H9 (cell line): ENCODE measurements around the gene CLDN2. TPM values are rescaled to one million over a fixed set of nuclear protein-coding genes. Genes with fewer than 3 reads are reported as not detected.

ENCODE experiments used
- DNase-seq: peaks from one replicate; pipeline ENCODE4 v3.0.0-alpha.2; 2017
- H2AFZ ChIP-seq: one replicate; pipeline ENCODE4 v1.6.1; 2013; ENCODE audit warnings: mild to moderate bottlenecking, low read length, control low read depth, moderate library complexity
- H2AK5ac ChIP-seq: 2 replicates; pipeline ENCODE4 v1.6.1; 2013; ENCODE audit warnings: low read length, control low read depth, mixed read lengths; ENCODE audit not compliant: insufficient read length
- H2BK120ac ChIP-seq: one replicate; pipeline ENCODE4 v1.6.1; 2013; ENCODE audit warnings: low read depth, mild to moderate bottlenecking, low read length, control low read depth, inconsistent platforms; ENCODE audit not compliant: poor library complexity, severe bottlenecking
- H2BK12ac ChIP-seq: 2 replicates; pipeline ENCODE4 v1.6.1; 2013; ENCODE audit warnings: low read length, control low read depth, mixed read lengths, low read depth; ENCODE audit not compliant: insufficient read length
- H2BK15ac ChIP-seq: 2 replicates; pipeline ENCODE4 v1.6.1; 2013; ENCODE audit warnings: low read depth, low read length, control low read depth
- H2BK20ac ChIP-seq: one replicate; pipeline ENCODE4 v1.6.1; 2013; ENCODE audit warnings: low read depth, mild to moderate bottlenecking, low read length, control low read depth, inconsistent platforms; ENCODE audit not compliant: poor library complexity, severe bottlenecking
- H2BK5ac ChIP-seq: 2 replicates; pipeline ENCODE4 v1.6.1; 2013; ENCODE audit warnings: low read length, control low read depth, mixed read lengths; ENCODE audit not compliant: insufficient read length
- H3K14ac ChIP-seq: 2 replicates; pipeline ENCODE4 v1.6.1; 2013; ENCODE audit warnings: low read length, control low read depth; ENCODE audit not compliant: insufficient read depth
- H3K18ac ChIP-seq: 2 replicates; pipeline ENCODE4 v1.6.1; 2013; ENCODE audit warnings: low read depth, mild to moderate bottlenecking, mixed read lengths, low read length, control low read depth; ENCODE audit not compliant: insufficient read length
- H3K23ac ChIP-seq: 2 replicates; pipeline ENCODE4 v1.6.1; 2013; ENCODE audit warnings: low read length, control low read depth, mixed read lengths, low read depth; ENCODE audit not compliant: insufficient read length
- H3K23me2 ChIP-seq: 2 replicates; pipeline ENCODE4 v1.6.1; 2013; ENCODE audit warnings: low read depth, mild to moderate bottlenecking, mixed read lengths, low read length, control low read depth; ENCODE audit not compliant: insufficient read length, poor library complexity, severe bottlenecking
- H3K27ac ChIP-seq: 2 replicates; pipeline ENCODE4 v1.5.1; 2013; ENCODE audit warnings: low read length, control low read depth, mixed read lengths, low read depth; ENCODE audit not compliant: insufficient read length
- H3K27me3 ChIP-seq: 2 replicates; pipeline ENCODE4 v1.6.1; 2013; ENCODE audit warnings: low read length, control low read depth, inconsistent platforms; ENCODE audit not compliant: insufficient read depth
- H3K4ac ChIP-seq: 2 replicates; pipeline ENCODE4 v1.6.1; 2013; ENCODE audit warnings: low read depth, mild to moderate bottlenecking, control low read depth, inconsistent platforms, low read length, moderate library complexity
- H3K4me1 ChIP-seq: 2 replicates; pipeline ENCODE4 v1.6.1; 2013; ENCODE audit warnings: low read length, control low read depth, inconsistent platforms; ENCODE audit not compliant: insufficient read depth
- H3K4me2 ChIP-seq: 2 replicates; pipeline ENCODE4 v1.6.1; 2013; ENCODE audit warnings: low read length, control low read depth, mixed read lengths; ENCODE audit not compliant: insufficient read length, insufficient read depth
- H3K56ac ChIP-seq: 2 replicates; pipeline ENCODE4 v1.6.1; 2013; ENCODE audit warnings: low read depth, mild to moderate bottlenecking, mixed read lengths, low read length, control low read depth; ENCODE audit not compliant: insufficient read length
- H3K79me1 ChIP-seq: 2 replicates; pipeline ENCODE4 v1.6.1; 2013; ENCODE audit warnings: low read depth, mild to moderate bottlenecking, moderate library complexity, low read length, control low read depth, inconsistent platforms; ENCODE audit not compliant: insufficient read depth, poor library complexity, severe bottlenecking
- H3K79me2 ChIP-seq: 2 replicates; pipeline ENCODE4 v1.6.1; 2013; ENCODE audit warnings: low read length, control low read depth, inconsistent platforms; ENCODE audit not compliant: insufficient read depth
- H3K9ac ChIP-seq: 2 replicates; pipeline ENCODE4 v1.6.1; 2013; ENCODE audit warnings: low read length, control low read depth, mixed read lengths; ENCODE audit not compliant: insufficient read length; ENCODE audit errors: extremely low read depth
- H3K9me3 ChIP-seq: one replicate; pipeline ENCODE4 v1.6.1; 2013; ENCODE audit warnings: low read depth, low read length, inconsistent platforms; ENCODE audit not compliant: control insufficient read depth
- H3T11ph ChIP-seq: one replicate; pipeline ENCODE4 v1.6.1; 2013; ENCODE audit warnings: mild to moderate bottlenecking, low read length, control low read depth, inconsistent platforms
- H4K20me1 ChIP-seq: one replicate; pipeline ENCODE4 v1.6.1; 2013; ENCODE audit not compliant: control insufficient read depth, insufficient read length, insufficient read depth
- H4K5ac ChIP-seq: 2 replicates; pipeline ENCODE4 v1.6.1; 2013; ENCODE audit warnings: low read depth, mild to moderate bottlenecking, mixed read lengths, low read length, control low read depth; ENCODE audit not compliant: insufficient read length
- H4K8ac ChIP-seq: replicated peaks from 2 replicates; pipeline ENCODE4 v1.6.1; 2013; ENCODE audit warnings: low read length, control low read depth, mixed read lengths, low read depth; ENCODE audit not compliant: insufficient read length
- H4K91ac ChIP-seq: 2 replicates; pipeline ENCODE4 v1.6.1; 2013; ENCODE audit warnings: low read depth, mild to moderate bottlenecking, moderate library complexity, mixed read lengths, low read length, control low read depth; ENCODE audit not compliant: insufficient read length
- H3K27ac Mint-ChIP-seq, 3 experiments: 2 replicates in 2 of 3; 3 replicates in 1 of 3; pipeline ENCODE4 v1.8.0; 2020 to 2021; ENCODE audit warnings: mixed read lengths in 3 of 3, mild to moderate bottlenecking in 1 of 3, moderate library complexity in 1 of 3
- H3K27me3 Mint-ChIP-seq: 2 replicates; pipeline ENCODE4 v1.8.0; 2021; ENCODE audit warnings: low read depth, mild to moderate bottlenecking, moderate library complexity, mixed read lengths
- H3K36me3 Mint-ChIP-seq, 3 experiments: 2 replicates in 2 of 3; 3 replicates in 1 of 3; pipeline ENCODE4 v1.8.0; 2020 to 2021; ENCODE audit warnings: low read depth in 3 of 3, mixed read lengths in 3 of 3; ENCODE audit not compliant: insufficient read depth in 1 of 3
- H3K4me1 Mint-ChIP-seq, 2 experiments: 2 replicates each; pipeline ENCODE4 v1.8.0; 2020; ENCODE audit warnings: mixed read lengths in 2 of 2
- H3K4me3 Mint-ChIP-seq, 2 experiments: 2 replicates in 1 of 2; 3 replicates in 1 of 2; pipeline ENCODE4 v1.8.0; 2020 to 2021; ENCODE audit warnings: mild to moderate bottlenecking in 2 of 2, mixed read lengths in 2 of 2, moderate library complexity in 1 of 2
- H3K9me3 Mint-ChIP-seq, 2 experiments: 2 replicates in 1 of 2; 3 replicates in 1 of 2; pipeline ENCODE4 v1.8.0; 2020; ENCODE audit warnings: mild to moderate bottlenecking in 2 of 2, mixed read lengths in 2 of 2, moderate library complexity in 1 of 2
- WGBS: extraction: QIAGEN DNeasy Blood & Tissue Kit; methylation state at CpG from one replicate; pipeline ENCODE4 v1.1.7; 2013; ENCODE audit warnings: missing lambda C conversion rate, low lambda C conversion rate, mixed read lengths; ENCODE audit not compliant: insufficient read length; ENCODE audit errors: extremely low coverage; 5-methylcytosine and 5-hydroxymethylcytosine counted together
- total RNA-seq: library from RNA; stranded (reverse); gene quantifications from 2 replicates; pipeline ENCODE4 v1.2.1, GENCODE V29; 2021
- TF ChIP-seq, protein P1 (sequence below): fragments of 200-600 bp; sonication (generic); conservative IDR thresholded peaks from 3 replicates; pipeline ENCODE4 v1.8.0; 2021; ENCODE audit warnings: antibody characterized with exemption, mild to moderate bottlenecking

Gene CLDN2
- total RNA-seq, 1 experiment from 2014 or later = not detected

GRCh38 chrX:106952538-106952937 lies 32.3 kb downstream of the CLDN2 start:
- Mint-ChIP-seq H3K4me3 (no peak overlapping the region), H3K27ac (no peak overlapping the region), H3K27me3 (no peaks in the 10 kb centered on the region), H3K4me1 (no peaks in the 10 kb centered on the region), H3K9me3 (peaks cover 0 to 28% of the 10 kb centered on the region in 2 experiments; a peak in 1 of 5 replicates), H3K36me3 (peaks cover 0 to 5% (median 0%) of the 10 kb centered on the region in 3 experiments; a peak in 2 of 7 replicates)
- no peak overlapping the region for H4K91ac ChIP-seq
- no peak overlapping the region for H2AK5ac ChIP-seq
- WGBS = no CpG with 5 or more reads among the region's 2 CpGs
- no peaks in the 10 kb centered on the region for H3K23me2 ChIP-seq
- H3K27me3 ChIP-seq = no peaks in the 10 kb centered on the region
- no peak overlapping the region for H3T11ph ChIP-seq
- no peak overlapping the region for H4K5ac ChIP-seq
- H3K27ac ChIP-seq = no peak overlapping the region
- no peak overlapping the region for H2BK5ac ChIP-seq
- no peaks in the 10 kb centered on the region for H3K4me1 ChIP-seq
- no peak overlapping the region for H3K4ac ChIP-seq
- H2BK15ac ChIP-seq = no peak overlapping the region
- TF ChIP-seq, protein P1, sequence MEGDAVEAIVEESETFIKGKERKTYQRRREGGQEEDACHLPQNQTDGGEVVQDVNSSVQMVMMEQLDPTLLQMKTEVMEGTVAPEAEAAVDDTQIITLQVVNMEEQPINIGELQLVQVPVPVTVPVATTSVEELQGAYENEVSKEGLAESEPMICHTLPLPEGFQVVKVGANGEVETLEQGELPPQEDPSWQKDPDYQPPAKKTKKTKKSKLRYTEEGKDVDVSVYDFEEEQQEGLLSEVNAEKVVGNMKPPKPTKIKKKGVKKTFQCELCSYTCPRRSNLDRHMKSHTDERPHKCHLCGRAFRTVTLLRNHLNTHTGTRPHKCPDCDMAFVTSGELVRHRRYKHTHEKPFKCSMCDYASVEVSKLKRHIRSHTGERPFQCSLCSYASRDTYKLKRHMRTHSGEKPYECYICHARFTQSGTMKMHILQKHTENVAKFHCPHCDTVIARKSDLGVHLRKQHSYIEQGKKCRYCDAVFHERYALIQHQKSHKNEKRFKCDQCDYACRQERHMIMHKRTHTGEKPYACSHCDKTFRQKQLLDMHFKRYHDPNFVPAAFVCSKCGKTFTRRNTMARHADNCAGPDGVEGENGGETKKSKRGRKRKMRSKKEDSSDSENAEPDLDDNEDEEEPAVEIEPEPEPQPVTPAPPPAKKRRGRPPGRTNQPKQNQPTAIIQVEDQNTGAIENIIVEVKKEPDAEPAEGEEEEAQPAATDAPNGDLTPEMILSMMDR = no peak
- H4K20me1 ChIP-seq = no peaks in the 10 kb centered on the region
- no peaks in the 10 kb centered on the region for H3K9me3 ChIP-seq
- no peaks in the 10 kb centered on the region for H3K79me2 ChIP-seq
- H3K14ac ChIP-seq = no peak overlapping the region
- DNase-seq = no peak
- H3K9ac ChIP-seq = no peak overlapping the region
- H2BK20ac ChIP-seq = no peak overlapping the region
- no peak overlapping the region for H3K23ac ChIP-seq
- no peak overlapping the region for H3K4me2 ChIP-seq
- no peak overlapping the region for H2BK120ac ChIP-seq
- no peak overlapping the region for H3K18ac ChIP-seq
- no peak overlapping the region for H2AFZ ChIP-seq
- no peak overlapping the region for H3K56ac ChIP-seq
- no peak overlapping the region for H2BK12ac ChIP-seq
- no peak overlapping the region for H4K8ac ChIP-seq
- no peaks in the 10 kb centered on the region for H3K79me1 ChIP-seq
